ENCODE results near the gene RRP12.

RRP12 gene

GRCh38 chr10:97333601-97334369, 67.4 kb downstream of the RRP12 start:
- peak; percentile 5 for DNase-seq

DNA sequence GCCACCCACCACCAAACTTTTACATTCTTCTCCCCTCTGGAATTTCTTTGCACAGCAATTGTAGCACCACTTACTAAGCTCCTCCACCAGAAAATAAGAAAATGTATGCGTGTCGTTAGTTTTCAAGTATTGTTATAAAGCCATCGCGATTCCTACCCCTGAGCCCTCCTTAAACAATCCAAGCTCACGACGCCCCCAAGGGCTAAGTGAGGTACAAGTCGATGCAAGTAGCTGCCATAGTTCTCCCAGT, 67.9 kb downstream of the RRP12 start:
- no peak for DNase-seq

- DNase-seq, result no peak
Observed at GRCh38 chr10:97332591-97333350, 68.4 kb downstream of the RRP12 start.

GRCh38 chr10:97331153-97331703, 69.9 kb downstream of the RRP12 start:
- no peak for DNase-seq

GRCh38 chr10:97329766-97330165, 71.4 kb downstream of the RRP12 start:
- no peak for DNase-seq

DNA sequence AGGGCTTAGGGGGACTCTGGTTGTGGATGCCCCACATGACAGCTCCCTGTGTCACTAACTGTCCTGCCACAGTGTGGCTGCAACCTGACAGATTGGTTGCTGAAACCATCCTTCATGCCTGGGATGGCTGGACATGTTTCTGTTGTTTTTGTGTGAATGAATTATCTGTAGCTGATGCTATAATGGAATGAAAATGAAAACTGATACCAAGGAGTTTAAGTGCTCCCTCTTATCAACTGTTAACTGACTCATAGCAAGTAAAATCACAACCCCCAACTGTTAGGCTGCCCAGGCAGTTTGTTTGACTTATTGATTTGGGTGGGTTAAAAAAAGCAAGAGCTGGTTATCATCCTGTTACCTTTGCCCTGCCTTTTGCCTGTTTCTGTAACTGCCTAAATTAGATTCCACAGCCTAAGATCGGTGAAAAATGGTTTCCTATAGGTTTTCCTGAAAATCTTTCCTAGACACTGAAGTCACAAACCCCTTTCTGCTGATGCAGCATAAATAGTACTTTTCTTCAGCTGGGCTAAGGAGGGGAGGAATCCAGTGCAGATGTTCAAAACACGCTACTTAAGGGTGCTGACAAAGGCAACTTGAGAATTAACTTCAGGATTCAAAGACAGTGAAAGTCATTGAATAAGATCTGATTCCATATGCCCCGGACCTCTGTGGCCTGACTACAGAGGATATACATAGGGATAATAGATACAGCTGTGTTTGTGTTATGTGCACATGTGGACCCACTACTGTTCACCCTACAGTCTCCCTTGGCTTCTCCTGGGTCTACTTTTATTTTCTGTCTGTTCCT, 72.3 kb downstream of the RRP12 start:
- no peak for DNase-seq

- no peak for DNase-seq
Observed at GRCh38 chr10:97327348-97328294, 73.5 kb downstream of the RRP12 start.

DNA sequence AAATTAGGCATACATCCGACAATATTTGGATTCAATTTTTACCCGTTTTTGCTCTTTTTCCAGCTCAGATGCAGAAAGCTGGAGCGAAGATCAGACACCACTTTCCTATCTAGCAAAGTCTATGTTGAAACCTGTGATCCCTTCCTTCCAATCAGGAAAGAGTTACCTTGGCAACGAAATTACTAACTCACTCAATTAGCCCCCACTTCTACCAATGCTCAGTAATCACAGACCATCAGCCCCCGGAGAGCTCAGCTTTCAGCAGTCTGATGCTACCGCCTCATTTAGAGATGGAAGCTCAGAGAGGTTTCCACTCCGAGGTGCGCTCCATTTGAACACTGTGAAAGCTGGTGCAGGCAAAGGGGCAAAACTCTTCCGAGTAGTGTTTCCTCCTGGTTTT, 75.4 kb downstream of the RRP12 start:
- no peak for DNase-seq

GRCh38 chr10:97323501-97323900, 77.6 kb downstream of the RRP12 start:
- DNase-seq, result no peak

DNA sequence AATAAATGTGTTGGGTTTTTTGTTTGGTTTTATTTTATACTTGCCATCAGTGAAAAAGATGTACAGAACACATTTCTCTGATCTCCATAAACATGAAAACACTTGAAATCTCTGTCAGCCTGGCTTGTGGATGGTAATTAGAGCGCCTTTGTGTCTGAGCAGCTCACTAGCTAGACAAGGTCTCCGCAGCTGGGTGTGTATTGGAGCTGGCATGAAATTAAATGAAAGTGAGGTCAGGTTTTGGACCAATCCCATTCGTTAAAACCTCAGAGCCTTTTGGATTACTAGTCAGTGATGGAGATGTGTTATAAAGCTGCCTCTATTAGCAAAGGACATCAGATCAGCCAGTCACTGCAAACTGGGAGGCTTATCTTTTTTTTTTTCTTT, 79.3 kb downstream of the RRP12 start:
- DNase-seq, result no peak

- DNase-seq, result no peak
Observed at GRCh38 chr10:97321032-97321803, 79.9 kb downstream of the RRP12 start.

DNA sequence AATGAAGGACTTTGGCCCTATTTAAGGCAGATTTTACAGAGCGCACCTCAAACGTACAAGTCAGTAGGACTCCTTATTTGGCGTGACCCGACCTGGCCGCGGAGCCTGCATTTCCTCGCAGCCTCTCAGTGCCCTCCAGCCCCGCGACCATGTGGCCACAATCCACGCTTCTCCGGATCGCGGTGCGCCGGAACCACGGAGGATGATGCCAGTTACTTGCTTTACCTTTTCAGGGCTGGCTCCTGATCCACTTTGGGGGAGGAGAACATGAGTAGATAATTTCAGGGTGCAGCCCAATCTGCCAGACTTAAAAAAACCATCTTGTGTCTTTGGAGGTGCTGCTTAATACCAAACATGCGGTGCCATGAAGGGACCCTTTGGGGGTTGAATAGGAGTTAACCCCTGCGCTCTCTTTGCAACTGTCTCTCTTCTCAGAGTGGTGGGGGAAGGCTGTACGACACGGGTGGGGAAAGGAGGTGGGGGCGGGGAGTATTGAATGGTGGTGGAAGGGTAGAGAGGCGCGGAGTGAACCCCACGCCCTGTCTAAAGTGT, 80.6 kb downstream of the RRP12 start:
- peak; percentile 16 for DNase-seq

- DNase-seq, result peak; percentile 50
Observed at GRCh38 chr10:97319671-97320479, 81.3 kb downstream of the RRP12 start.

DNA sequence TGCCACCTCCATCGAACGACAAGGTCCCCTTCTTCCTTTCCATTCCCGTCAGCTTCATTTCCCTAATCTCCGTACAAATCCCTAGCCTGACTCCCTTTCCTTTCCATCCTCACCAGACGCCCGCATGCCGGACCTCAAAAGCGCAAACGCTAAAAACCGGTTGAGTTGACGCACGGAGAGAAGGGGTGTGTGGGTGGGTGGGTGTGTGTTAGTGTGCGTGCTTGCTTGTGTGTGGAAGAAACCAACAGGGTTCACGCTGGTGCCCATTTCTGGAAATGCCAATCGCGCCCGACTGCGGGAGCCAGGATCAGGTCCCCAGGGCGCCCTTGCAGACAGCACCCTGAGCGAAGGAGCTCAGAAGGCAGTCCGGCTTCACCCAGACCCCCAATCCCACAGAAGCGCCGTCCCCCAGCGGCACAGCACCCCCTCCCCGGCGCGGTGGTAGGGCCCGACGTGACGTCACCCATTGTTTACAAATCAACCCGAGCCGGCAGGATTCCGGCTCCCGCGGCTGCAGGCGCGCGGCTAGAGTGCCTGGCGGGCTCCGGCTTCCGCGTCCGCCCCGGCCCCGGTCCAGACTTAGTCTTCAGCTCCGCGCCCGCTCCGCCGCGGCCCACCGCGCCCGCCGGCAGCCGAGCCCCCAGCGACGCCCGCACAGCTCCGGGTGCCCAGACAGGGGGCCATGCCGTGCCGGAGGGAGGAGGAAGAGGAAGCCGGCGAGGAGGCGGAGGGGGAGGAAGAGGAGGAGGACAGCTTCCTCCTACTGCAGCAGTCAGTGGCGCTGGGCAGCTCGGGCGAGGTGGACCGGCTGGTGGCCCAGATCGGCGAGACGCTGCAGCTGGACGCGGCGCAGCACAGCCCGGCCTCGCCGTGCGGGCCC, 82.1 kb downstream of the RRP12 start, which contains the start of gene FRAT1:
Gene FRAT1 (plus strand): TSS at position 500 of the 880 bp plus-strand sequence. CDS start 183 bp downstream, at position 683.
- DNase-seq, result peak; percentile 89

- no peak for DNase-seq
Observed at GRCh38 chr10:97314671-97315070, 86.5 kb downstream of the RRP12 start.

DNA sequence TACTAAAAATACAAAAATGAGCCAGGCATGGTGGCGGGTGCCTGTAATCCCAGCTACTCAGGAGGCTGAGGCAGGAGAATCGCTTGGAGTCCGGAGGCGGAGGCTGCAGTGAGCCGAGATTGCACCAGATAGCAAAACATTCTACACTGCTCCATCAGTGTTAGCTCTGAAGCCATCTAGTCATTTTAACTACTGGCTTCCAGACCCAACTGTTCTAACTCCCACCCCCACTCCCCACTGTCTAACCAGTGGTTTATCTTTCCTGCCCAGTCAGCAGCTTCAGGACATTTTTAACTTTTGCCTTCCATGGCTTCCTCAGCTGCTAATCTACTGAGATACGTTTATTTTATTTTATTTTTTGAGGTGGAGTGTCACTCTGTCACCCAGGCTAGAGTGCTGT, 88.2 kb downstream of the RRP12 start:
- DNase-seq, result no peak

- DNase-seq, result no peak
Observed at GRCh38 chr10:97311111-97311626, 90.0 kb downstream of the RRP12 start.

DNA sequence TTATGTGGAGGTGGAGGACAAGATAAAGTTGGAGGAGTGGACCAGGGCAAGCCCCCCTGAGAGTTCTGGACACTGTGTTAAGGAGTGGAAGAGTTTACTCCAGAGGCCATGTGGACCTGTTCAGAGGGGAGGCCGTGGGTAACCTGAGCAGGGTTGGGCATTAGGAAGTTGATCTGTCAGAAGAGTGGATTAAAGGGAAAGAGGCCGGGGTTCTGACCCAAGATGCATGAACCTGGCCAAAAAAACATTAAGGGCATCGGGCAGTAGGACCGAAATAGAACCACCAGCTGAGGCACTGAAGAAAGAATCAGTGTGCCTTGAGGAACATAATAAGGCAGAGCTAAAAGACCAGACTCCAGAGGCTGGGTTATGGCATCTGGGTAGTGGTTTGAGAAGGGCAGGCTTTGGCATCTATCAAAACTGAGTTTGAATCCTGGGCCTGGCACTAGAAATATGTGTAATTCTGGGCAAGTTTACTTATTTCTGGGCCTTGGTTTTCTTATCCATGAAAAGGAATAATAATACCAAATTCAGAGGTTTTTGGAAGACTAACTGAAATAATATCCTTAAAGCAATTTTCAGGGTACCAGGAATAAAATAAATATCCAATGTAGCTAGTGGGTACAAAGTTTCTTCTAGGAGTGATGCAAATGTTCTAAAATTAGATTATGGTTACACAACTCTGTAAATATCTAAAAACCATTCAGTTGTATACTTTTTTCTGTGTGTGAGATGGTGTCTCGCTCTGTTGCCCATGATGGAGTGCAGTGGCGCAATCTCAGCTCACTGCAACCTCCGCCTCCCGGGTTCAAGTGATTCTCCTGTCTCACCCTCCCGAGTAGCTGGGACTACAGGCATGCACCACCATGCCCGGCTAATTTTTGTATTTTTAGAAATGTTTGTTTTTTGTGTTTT, 93.0 kb downstream of the RRP12 start:
- DNase-seq, result no peak
